CD4-positive, alpha-beta T cell treated with Interleukin-15 for 1 hour (primary cell): Measurements from ENCODE around the gene MAP4K1.
"Not testable (repeated sequence)": the region's sequence is repeated elsewhere in the genome, so short reads cannot be mapped to it uniquely, and the experiment has no call there.

Experiments used
- DNase-seq: peaks from one replicate; pipeline ENCODE4 v3.0.0-alpha.2; 2020

MAP4K1 gene

DNA sequence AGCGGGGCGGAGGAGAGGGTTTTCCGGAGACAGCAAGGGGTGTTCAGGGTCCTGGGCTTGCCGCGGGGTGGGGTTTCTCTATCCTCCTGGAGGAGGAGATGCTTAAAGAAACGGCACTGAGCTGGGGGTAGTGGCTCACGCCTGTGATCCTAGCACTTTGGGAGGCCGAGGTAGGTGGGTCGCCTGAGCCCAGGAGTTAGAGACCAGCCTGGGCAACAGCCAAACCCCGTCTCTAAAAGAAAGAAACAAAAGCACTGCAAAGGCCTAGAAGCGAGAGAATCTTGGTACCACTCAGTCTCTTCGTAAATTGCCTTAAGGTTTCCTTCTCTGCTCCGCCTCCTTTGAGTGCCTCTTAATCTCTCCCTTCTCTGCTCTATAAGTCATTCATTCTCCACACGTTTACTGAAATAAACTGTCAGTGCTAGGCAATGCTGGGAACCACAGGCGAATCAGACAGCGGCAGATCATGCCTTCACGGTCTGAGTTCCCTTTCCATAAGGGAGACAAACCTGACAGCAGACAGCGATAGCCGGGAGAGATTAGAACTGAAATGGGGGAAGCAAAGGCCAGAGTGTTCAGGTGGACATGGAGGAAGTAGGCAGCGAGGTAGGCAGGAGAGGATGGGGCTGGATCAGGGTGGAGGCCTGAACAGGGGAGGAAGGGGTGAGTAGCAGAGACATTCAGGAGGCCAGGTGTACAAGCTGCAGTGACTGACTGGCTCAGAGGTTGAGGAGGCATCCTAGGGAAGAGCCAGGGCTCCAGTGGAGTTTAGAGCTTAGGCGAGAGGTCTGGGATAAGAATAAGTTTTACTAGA lies 1.8 kb upstream of the MAP4K1 start:
- DNase-seq = no peak

DNA sequence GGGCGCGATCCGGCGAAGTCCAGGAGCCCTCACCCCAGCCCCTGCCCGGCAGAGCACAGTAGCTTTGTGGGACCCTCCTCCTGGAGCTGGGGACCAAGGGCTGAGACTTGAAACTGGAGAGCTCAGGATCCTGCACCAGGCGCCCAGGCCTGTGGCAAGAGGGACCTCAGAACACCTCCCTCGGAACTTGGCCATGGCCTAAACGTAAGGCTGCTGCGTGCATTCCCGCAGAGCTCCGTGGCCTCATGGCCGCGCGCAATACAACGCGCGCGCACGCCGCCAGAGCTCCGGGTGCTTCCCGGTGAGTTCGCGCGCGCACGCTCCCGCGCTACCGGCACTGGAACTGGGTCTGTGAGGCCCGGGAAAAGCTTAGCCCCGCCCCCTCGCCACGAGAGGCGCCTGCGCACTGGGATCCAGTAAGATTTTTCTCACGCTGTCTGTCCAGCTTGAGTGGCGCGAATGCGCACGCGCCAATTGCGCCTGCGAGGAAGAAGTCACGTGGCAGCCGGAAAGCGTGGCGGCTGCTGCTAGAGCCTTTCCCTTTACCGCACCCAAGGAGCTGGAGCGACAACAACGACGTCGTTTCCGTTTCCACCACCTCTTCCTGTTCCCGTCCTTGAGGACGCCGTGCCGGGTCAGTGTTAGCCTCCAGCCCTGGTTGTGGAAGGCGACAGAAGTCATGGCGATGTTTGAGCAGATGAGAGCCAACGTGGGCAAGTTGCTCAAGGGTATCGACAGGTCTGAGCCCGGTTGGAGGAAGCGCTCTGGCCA lies 1.0 kb upstream of the MAP4K1 start, which contains the start of gene EIF3K:
Gene EIF3K, plus strand, starts transcription at position 599 of the 771 bp plus-strand sequence. Its CDS starts 81 bp downstream, at position 680.
- DNase-seq = peak; percentile 99

GRCh38 chr19:38617283-38617763 lies 430 bp downstream of the MAP4K1 start:
- DNase-seq = peak; percentile 34

GRCh38 chr19:38616265-38616664 lies 1.5 kb downstream of the MAP4K1 start:
- DNase-seq = no peak

GRCh38 chr19:38615007-38615581 lies 2.7 kb downstream of the MAP4K1 start:
- DNase-seq = no peak

GRCh38 chr19:38614289-38614688 lies 3.5 kb downstream of the MAP4K1 start:
- no peak for DNase-seq

DNA sequence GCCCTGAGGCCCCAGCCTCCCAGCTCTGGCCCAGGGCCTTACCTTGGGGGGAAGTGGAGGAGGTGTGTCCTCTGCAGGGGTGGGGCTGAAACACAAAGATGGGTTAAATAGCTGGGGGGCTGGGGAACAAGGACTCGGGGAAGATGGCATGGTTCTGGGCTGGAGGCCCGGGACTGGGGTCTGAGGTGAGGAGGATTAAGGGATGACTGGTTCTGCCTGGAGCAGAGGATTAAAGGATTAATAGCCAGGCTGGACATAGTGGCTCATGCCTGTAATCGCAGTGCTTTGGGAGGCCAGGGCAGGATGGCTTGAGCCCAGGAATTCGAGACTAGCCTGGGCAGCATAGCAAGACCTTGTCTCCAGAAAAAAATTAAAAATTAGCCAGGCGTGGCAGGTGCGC lies 11.6 kb downstream of the MAP4K1 start:
- DNase-seq = no peak

- DNase-seq = not testable (repeated sequence)
Measured at GRCh38 chr19:38602856-38603255, 14.9 kb downstream of the MAP4K1 start.

- DNase-seq = no peak
Measured at GRCh38 chr19:38599722-38600121, 18.0 kb downstream of the MAP4K1 start.

DNA sequence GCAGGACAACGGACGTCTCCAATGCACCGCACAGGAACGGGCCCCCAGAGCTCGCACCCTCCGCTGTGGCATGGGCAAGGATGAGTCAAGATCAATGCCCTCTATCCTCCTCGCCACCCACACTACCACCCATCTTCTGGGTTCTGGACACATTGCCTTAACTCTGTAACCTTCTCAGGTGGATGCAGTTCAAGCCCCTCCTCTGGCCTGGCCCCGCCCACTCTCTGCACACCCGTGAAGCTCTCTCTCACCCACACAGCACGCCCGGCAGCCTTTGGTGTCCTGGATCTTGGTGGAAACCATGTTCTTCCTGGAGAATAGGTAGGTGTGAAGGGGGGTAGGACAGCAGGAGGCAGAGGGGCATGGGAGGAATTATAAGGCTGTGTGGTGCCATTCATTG lies 20.7 kb downstream of the MAP4K1 start:
- DNase-seq = no peak

- no peak for DNase-seq
Measured at GRCh38 chr19:38596057-38596981, 21.4 kb downstream of the MAP4K1 start.

- no peak for DNase-seq
Measured at GRCh38 chr19:38592940-38593339, 24.8 kb downstream of the MAP4K1 start.

DNA sequence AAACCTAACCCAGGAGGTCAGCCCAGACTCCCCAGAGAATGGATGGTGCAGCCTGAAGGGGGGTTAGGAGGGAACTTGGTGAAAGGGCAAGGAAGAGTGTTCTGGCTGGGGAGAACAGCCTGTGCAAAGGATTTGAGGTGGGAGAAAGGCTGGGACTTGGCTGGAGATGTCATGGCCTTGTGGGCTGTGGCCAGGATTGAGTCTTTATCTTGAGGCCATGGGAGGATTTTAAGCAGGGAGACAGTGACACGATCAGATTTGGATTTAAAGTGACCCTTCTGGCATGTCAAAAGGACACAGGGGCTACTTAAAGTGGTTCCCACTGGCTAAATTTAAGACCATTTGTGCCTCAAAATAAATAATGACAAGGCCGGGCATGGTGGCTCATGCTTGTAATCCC lies 29.7 kb downstream of the MAP4K1 start:
- no peak for DNase-seq

DNA sequence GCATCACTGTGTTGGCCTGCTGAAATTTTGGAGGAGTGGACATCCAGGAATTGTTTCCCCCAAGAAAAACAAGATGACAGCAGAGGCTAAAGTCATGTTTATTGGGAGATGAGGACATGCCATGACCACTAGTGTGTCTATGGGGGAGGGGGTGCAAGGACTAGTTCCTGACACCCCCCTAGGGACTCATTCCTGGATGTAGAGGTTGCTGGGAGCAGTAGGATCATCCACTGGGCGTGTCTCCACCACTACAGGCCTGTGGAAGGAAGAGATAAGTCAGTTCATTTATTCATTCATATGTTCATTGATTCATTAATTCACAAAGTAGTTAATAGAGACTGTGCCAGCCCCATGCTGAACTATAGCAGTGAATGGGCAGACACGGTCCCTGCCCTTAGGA lies 30.2 kb downstream of the MAP4K1 start:
- no peak for DNase-seq

DNA sequence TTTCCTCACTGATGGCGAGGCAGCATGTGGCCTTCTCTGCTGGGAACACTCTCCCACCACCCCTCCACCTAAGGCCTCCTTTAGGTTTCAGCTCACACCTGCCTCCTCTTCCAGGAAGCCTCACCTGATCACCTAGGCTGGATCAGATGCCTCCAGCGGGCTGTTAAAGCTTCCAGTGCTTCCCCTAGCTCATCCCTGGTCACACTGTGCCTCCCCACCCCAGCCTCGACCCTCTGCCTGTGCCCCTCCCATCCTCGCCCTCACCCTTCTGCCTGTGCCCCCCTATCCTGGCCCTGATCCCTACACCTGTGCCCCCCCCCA lies 33.8 kb downstream of the MAP4K1 start:
- DNase-seq = no peak

DNA sequence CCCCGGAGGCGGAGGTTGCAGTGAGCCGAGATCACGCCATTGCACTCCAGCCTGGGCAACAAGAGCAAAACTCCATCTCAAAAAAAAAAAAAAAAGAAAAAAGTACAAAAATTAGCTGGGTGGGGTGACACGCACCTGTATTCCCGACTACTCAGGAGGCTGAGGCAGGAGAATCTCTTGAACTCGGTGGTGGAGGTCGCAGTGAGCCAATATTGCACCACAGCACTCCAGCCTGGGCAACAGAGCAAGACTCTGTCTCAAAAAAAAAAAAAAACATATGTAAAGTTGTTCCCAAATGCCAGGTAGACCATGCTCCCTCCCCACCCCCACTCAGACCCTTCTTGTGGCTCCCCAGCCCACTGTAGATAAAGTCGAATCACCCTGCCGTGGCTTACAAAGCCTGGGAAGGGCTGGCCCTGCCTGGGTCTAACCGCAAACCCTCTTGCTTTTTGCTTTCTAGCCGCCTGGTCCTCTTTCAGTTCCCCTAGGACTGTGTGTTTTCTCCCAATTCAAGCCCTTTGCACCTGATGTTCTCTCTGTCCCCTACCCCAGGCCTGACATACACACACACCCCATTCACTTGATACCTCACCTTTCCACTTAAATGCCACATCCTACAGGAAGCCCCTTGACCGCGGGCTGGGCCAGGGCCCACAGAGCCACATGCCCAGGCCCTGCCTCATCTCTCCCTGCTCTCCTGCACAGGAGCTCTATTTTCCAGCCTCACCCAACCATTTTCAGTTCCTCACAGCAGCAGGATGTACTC lies 34.4 kb downstream of the MAP4K1 start:
- peak; percentile 29 for DNase-seq

- no peak for DNase-seq
Measured at GRCh38 chr19:38580080-38580479, 37.7 kb downstream of the MAP4K1 start.

DNA sequence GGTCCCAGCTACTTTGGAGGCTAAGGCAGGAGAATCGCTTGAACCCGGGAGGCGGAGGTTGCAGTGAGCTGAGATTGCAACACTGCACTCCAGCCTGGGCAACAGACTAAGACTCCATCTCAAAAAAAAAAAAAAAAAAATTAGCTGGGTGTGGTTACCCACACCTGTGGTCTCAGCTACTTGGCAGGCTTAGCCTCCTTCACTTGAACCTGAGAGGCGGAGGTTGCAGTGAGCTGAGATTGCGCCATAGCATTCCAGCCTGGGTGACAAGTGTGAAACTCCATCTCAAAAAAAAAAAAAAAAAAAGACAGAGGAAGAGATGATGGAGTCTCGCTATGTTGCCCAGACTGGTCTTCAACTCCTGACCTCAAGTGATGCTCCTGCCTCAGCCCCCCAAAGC lies 38.4 kb downstream of the MAP4K1 start:
- DNase-seq = not testable (repeated sequence)

DNA sequence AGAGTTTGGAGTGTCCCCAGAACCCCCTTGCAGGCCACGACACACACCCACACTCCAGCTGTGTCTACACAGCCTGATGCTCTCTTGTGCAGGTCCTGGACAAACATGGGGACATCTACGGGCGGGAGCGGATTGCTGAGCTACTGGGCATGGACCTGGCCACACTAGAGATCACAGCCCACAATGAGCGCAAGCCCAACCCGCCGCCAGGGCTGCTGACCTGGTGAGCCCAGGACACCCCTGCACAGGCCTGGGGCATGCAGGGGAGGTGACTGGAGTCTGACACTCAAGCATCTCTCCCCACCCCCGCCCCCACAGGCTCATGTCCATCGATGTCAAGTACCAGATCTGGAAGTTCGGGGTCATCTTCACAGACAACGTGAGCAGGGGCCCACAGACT lies 39.9 kb downstream of the MAP4K1 start:
- no peak for DNase-seq

- DNase-seq = no peak
Measured at GRCh38 chr19:38571682-38572081, 46.1 kb downstream of the MAP4K1 start.

- DNase-seq = no peak
Measured at GRCh38 chr19:38569368-38569983, 48.3 kb downstream of the MAP4K1 start.
